Rectal smooth muscle tissue (tissue), 1 donor: ENCODE data around the gene PI16.

Experiments used
- H3K27ac ChIP-seq: one replicate; pipeline ENCODE4 v1.7.0; 2013; ENCODE audit warnings: low read depth, low read length, inconsistent platforms
- H3K27me3 ChIP-seq: one replicate; pipeline ENCODE4 v1.7.0; 2013; ENCODE audit warnings: low read length; ENCODE audit not compliant: control insufficient read depth, insufficient read depth
- H3K36me3 ChIP-seq: one replicate; pipeline ENCODE4 v1.7.0; 2013; ENCODE audit warnings: low read length; ENCODE audit not compliant: control insufficient read depth, insufficient read depth
- H3K4me1 ChIP-seq: one replicate; pipeline ENCODE4 v1.7.0; 2013; ENCODE audit warnings: low read length; ENCODE audit not compliant: control insufficient read depth, insufficient read depth
- H3K4me3 ChIP-seq: one replicate; pipeline ENCODE4 v1.7.0; 2013; ENCODE audit warnings: low read length
- H3K9ac ChIP-seq: one replicate; pipeline ENCODE4 v1.7.0; 2013; ENCODE audit warnings: low read length

The PI16 gene

DNA sequence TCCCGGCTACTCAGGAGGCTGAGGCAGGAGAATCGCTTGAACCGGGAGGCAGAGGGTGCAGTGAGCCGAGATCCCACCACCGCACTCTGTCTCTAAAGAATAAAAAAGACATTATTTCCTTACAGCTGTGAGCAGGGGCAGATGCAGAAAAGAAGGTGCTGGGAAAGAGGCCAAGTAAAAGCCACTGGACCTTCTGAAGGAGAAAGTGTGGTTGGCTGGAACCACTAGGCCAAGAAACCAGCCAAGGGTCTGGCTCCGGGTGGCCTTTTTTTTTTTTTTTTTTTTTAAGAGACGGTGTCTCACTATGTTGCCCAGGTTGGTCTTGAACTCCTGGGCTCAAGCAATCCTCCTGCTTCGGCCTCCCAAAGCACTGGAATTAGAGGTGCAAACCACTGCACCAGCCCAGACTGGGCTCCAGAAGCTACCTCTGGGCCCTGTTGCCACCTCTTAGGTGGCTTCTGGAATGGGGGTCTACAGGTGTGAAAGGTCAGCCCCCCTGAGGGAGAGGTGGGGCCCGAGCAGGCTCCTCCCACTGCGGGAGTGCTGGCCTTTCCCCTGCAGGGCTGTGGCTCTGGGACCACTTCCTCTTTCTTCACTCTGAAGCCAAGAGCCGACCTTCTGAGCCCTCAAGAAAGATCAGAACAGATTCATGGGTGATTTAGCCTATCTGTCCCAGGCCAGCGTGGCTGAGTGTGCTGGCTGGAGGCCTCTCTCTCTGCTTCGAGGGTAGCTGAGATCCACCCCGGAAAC lies 50.7 kb downstream of the PI16 start, which contains the start of gene FGD2:
FGD2 (plus strand) TSS at position 595 of the 750 bp plus-strand sequence. CDS start 163 bp downstream, outside the sequence.
- Histone ChIP-seq H3K27ac (no peak within 1 kb of the TSS), H3K4me3 (peak within 1 kb of the TSS; percentile 51), H3K4me1 (no peaks in the 10 kb centered on the region), H3K9ac (no peak within 1 kb of the TSS), H3K27me3 (no peaks in the 10 kb centered on the region), H3K36me3 (no peaks in the 10 kb centered on the region)

DNA sequence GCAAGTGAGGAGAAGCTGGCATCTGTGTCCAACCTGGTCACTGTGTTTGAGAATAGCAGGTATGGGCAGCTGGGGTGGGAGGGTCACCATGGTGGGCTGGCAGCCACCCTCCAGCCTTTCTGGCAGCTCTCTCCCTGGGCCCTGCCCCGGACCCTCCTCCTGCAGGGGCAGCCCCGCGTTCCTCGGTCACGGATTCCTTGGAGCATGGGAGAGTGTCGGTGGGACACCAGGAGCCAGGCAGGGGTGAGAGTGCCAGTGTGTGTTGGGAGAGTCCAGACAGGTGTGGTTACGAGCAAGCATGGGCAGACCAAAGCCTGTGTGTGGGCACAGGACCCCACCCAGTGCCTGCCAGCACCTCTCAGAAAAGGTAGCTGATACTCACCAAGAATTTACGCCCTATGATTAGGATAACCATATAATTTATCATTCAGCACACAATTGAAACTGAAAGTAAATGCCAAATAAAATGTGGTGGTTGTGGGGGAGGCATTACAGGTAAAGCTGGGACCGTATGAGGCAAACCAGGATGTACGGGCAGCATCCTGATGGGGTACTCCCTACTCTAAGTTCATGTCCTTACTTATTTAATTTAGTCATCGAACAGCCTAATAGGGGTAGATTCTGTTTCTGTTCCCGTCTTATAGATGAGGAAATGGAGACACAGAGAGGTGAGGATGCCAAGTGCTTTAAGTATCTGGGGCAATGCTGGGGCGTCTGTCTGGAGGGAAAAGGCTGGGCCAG lies 51.5 kb downstream of the PI16 start:
- H3K36me3 ChIP-seq: no peaks in the 10 kb centered on the region
- H3K9ac ChIP-seq: no peak overlapping the region
- no peak overlapping the region for H3K27ac ChIP-seq
- no peaks in the 10 kb centered on the region for H3K27me3 ChIP-seq
- peak overlapping the region; percentile 51 for H3K4me3 ChIP-seq
- no peaks in the 10 kb centered on the region for H3K4me1 ChIP-seq

DNA sequence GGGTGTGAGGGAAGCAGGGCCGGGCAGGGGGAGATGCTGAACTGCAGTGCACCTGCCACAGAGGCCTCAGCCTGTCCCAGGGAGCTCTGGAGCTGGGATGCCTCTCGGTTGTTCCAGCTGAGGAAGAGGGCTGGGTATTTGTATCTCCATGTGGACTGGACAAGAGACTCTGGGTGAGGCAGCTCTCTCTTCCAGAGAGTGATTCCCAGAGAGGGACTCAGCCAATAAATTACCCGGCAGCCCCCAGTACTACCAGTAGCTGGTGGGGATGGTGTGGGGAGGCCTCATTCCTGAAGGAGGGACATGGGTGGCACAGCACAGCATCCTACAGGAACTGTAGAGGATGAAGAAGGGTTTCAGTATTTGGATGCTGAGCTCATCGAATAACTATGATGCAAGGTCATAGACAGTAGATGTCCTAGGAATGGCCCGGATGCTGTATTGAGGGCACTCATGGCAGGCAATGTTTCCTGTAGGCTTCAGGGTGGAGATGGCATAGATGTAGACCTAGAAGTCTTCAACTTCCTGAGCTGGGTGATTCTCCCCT lies 52.3 kb downstream of the PI16 start:
- H3K27ac ChIP-seq: no peak overlapping the region
- H3K9ac ChIP-seq: no peak overlapping the region
- H3K36me3 ChIP-seq: no peaks in the 10 kb centered on the region
- H3K4me1 ChIP-seq: no peaks in the 10 kb centered on the region
- peak overlapping the region; percentile 51 for H3K4me3 ChIP-seq
- H3K27me3 ChIP-seq: no peaks in the 10 kb centered on the region

DNA sequence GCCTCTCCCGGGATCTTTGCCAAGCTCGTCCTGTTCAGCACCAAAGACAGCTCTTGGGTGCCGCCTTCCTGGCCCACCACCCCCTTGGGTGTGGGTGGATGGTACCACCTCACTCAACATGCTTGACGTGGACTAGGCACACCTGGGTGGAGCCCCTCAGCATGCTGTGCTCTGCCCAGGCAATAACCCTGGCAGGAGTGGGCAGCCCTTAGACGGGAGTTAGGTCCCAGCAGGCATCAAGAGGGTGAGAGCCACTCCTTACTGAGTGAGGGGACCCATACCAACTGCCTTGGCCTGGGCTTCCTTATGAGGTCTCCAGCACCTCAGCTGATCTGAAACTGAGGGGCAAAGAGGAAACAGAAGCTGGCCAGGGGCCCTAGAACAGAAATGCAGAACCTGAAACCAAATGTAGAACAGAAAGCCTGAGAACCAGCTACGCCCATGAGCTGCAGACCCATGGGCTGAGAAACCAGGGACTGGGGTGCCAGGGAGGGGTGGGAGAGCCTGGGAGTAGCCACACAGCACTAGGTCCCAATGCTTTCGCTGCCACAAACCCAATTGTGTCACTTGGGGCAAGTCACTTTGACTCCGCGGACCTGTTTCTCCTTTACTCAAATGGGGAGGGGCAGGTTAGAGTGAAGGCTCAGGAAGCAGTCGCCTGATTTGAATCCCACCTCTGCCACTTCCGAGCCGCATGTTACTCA lies 53.0 kb downstream of the PI16 start:
- H3K9ac ChIP-seq: no peak overlapping the region
- H3K4me1 ChIP-seq: no peaks in the 10 kb centered on the region
- H3K27me3 ChIP-seq: no peaks in the 10 kb centered on the region
- H3K4me3 ChIP-seq: peak overlapping the region; percentile 51
- H3K27ac ChIP-seq: no peak overlapping the region
- H3K36me3 ChIP-seq: no peaks in the 10 kb centered on the region

DNA sequence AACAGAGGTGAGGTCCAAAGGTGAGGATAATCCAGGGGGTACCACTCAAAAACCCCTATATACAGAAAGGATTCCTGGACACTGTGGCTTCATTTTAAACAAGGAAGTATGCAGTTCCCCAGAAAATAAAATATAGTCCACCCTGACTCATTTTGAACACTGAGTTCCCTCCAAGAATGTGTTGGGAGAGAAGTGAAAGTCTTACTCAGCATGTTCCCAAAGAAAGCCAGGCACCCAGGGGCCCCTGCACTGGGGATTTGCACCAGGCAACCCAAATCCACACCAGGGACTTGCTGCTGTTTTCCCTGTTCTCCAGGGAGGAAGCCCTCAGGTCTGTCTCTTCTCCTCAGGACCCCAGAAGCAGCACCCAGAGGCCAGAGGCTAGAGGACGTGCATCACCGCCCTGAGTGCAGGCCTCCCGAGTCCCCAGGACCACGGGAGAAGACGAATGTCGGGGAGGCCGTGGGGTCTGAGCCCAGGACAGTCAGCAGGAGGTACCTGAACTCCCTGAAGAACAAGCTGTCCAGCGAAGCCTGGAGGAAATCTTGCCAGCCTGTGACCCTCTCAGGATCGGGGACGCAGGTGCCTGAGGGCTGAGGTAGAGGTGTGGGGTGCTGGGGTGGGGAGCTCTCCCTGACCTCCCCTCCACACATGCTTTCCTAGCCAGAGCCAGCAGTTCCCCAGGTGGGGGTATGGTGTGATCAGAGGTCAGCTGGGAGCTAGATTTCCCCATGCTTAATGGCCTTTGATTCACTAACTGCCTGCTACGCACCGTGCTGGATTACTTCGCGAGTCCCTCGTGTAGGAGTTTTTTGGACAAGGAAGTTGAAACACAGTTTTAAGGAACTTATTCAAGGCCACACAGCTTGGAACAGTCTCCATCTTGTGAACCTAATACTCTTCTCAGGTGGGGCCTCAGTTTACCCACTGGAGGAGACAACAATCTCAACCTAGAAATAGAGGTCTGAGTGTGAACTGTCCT lies 54.2 kb downstream of the PI16 start:
- H3K27ac ChIP-seq: no peak overlapping the region
- H3K27me3 ChIP-seq: no peaks in the 10 kb centered on the region
- H3K4me1 ChIP-seq: no peaks in the 10 kb centered on the region
- no peaks in the 10 kb centered on the region for H3K36me3 ChIP-seq
- H3K4me3 ChIP-seq: no peak overlapping the region
- no peak overlapping the region for H3K9ac ChIP-seq

DNA sequence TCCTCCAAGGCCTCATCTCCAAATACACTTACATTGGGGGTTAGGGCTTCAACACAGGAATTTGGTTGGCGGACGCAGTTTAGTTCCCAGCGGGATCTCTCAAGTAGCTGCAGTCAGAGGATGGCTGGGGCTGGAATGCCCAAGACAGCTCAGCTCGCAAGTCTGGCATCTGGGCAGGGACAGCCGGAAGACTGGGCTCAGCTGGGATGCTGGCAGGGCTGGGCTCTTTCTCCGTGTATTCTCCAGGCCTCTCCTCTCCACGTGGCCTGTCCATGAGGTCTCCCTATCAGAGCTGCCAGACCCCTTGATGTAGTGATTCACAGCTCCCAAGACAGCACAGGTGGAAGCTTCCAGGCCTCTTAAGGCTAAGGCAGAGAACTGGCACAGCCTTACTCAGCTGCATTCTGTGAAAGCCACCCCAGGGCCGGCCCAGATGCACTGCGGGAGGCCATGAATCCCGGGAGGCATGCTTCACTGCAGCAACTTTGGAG lies 55.9 kb downstream of the PI16 start:
- Histone ChIP-seq H3K27ac (no peak overlapping the region), H3K27me3 (no peaks in the 10 kb centered on the region), H3K4me1 (no peaks in the 10 kb centered on the region), H3K9ac (no peak overlapping the region), H3K4me3 (no peak overlapping the region), H3K36me3 (no peaks in the 10 kb centered on the region)

DNA sequence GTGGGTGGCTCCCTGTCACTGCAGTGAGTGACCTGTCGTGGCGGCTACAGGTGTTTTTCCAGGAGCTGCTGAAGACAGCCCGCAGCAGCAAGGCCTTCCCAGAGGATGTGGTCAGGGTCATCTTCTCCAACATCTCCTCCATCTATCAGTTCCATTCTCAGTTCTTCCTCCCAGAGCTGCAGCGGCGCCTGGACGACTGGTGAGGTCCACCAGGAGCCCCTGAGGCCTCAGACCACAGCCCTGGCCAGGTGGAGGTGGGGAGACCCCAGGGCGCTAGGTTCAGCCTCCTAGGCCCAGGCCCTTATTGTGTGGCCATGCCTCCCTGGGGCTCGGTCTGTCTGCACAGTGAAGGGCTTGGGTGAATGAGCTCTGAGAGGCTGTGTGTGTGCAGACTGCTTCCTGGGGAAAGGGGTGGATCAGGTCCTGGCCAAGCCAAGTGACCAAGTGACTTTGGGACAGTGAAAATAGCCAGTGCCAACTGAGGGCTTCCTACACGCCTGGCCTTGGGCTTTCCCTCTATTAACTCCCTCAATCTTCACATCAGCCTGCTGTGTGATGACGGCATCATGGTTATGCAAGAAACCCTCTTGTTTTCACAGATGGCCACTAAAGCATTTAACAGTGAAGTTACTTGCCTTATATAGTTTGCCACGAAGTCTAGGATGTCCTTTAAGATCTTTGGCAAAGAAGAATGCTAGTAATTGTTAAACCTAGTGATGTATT lies 57.3 kb downstream of the PI16 start:
- Histone ChIP-seq H3K36me3 (no peaks in the 10 kb centered on the region), H3K27ac (no peak overlapping the region), H3K27me3 (no peaks in the 10 kb centered on the region), H3K9ac (no peak overlapping the region), H3K4me3 (no peak overlapping the region), H3K4me1 (no peaks in the 10 kb centered on the region)

DNA sequence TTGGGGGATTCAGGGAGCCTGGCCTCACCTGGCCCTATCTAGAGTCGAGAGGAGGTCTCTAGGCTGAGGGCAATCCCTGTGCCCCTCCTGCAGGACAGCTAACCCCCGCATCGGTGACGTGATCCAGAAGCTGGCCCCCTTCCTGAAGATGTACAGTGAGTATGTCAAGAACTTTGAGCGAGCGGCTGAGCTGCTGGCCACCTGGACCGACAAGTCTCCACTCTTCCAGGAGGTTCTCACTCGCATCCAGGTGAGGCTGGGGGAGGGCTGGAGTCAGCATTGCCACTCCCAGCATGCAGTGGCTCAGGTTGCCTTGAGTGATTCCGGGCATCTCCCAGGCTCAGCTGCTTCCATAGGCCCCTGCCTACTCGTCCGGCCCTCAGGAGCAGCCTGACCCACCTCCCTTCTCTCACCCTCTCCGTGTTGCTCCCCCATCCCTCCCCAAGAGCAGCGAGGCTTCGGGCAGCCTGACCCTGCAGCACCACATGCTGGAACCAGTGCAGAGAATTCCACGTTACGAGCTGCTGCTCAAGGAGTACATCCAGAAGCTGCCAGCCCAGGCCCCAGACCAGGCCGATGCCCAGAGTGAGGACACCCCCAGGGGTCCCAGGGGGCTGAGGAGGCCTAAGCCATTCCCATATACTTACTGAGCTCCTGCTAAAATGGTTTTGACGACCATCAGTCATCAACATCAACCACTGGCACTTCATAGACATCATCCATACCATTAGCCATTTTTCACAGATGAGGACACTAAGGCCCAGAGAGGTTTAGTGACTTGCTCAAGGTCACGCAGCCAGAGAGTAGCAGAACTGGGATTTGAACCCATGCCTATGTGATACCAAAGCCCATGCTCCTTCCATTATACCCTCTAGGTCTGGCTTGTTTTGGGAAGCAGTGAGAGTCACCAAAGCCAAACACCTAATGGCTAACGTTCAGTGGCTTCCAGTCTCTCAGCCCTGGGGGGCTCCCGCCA lies 59.3 kb downstream of the PI16 start:
- H3K9ac ChIP-seq: no peak overlapping the region
- no peak overlapping the region for H3K27ac ChIP-seq
- no peaks in the 10 kb centered on the region for H3K27me3 ChIP-seq
- H3K36me3 ChIP-seq: no peaks in the 10 kb centered on the region
- H3K4me3 ChIP-seq: no peak overlapping the region
- H3K4me1 ChIP-seq: no peaks in the 10 kb centered on the region
